HG02973 (cell line): ENCODE measurements around the gene GAS7.

Experiments used
- ATAC-seq: cut with Tn5 transposase; IDR thresholded peaks from one replicate; pipeline ENCODE4 v1.9.1; 2021; ENCODE audit warnings: moderate library complexity; ENCODE audit not compliant: unreplicated experiment

Gene GAS7

GRCh38 chr17:10201680-10202079 lies 3.3 kb upstream of the GAS7 start:
- ATAC-seq = no peak

DNA sequence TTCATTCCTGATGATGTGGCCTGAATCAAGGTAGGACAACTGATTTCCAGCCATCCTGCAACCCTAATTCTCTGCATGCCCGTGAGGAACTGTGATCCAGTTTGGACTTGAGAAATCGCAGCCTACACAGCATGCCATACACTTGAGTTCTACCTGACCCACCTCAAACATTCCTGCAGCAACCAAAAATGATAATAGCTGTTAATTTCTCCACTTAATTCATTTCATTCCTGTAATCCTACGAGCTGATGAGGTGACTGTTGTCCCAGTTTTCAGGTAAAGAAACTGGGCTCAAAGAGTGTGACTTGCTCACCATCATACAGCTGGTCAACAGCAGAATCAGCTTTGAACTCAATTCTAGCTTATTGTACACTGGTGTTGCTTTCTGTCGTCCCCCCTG lies 2.2 kb upstream of the GAS7 start:
- no peak for ATAC-seq

GRCh38 chr17:10200016-10200415 lies 1.6 kb upstream of the GAS7 start:
- no peak for ATAC-seq

- ATAC-seq = no peak
Measured at GRCh38 chr17:10197721-10198508, 491 bp downstream of the GAS7 start.

DNA sequence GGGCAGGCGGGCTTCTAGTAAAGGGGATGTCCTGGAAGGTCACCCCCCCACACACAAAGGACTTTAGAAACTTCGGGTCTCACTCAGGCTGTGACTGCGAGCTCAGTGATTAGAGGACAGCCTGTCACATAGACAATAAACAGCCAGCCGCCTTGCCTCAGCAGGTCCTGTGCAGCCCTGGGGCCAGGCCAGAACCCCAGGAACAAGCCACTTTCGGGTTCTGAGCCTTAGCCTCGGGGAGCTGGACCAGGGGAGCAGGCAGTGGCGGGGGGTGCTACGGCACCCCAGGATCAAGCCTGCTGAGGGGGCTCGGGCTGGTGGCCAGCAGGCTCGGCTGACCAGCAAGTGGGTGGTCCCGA lies 1.1 kb downstream of the GAS7 start:
- ATAC-seq = no peak

- no peak for ATAC-seq
Measured at GRCh38 chr17:10196941-10197340, 1.5 kb downstream of the GAS7 start.

- ATAC-seq = no peak
Measured at GRCh38 chr17:10196384-10196895, 2.0 kb downstream of the GAS7 start.

GRCh38 chr17:10195090-10195805 lies 3.2 kb downstream of the GAS7 start:
- no peak for ATAC-seq

DNA sequence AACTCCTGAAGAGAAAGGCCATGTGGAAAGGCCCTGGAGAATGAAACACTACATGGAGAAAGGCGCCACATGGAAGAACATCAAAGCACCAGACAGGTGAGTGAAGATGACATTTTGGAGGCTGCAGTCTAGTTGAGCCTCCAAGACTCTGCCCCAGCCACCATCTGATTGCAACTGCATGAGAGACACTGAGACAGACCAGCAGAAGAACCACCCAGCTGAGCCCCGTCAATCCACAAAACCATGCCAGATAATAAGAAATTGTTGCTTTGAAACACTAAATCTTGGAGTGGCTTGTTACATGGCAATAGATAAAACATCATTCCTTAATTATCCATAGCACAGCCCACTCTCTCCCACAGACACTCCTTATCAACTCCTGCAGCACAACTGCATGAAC lies 4.8 kb downstream of the GAS7 start:
- ATAC-seq = no peak

- ATAC-seq = no peak
Measured at GRCh38 chr17:10192972-10193371, 5.4 kb downstream of the GAS7 start.

DNA sequence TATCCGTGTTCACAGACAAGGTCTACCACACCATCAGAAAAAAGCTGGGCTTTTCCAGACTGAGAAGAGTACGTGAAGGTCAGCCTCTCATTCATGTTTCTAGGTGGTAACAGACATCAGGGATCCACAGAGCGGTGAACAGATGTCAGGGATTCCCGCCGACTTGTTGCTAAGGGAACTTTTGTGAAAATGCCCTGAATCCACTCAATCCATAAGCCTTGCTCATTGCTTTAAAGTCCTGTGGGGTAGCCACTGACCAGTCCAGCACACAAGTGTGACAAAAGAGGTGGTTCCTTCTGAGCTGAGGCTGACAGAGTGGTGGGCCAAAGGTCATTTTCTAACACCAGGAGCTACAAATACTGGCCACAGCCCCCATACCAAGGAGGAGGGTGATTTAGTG lies 5.9 kb downstream of the GAS7 start:
- ATAC-seq = no peak

GRCh38 chr17:10187456-10187855 lies 10.9 kb downstream of the GAS7 start:
- no peak for ATAC-seq

DNA sequence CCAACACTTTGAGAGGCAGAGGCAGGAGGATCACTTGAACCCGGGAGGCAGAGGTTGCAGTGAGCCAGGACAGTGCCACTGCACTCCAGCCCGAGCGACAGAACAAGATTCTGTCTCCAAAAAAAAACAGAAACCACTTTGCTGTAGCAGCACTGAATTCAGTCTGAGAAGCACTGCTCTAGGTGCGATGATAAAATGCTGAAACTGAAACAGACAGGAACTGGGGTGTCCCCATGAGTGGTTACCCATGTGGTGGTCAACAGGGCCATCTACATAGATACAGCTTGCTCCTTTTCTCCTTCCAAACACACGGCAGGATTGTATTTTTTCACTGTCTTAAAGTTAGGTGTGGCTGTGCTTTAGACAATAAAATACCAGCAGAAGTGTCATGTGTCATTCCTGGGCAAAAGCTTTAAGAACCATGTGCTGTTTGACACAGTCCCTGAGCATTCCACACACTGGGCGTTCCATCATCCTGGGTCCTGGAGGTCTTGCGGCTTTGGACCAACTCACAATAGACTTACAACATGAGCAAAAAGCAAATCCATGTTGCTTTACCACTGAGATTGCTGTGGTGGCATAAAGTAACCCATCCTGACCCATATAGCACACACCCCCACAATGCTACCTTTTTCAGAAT lies 11.5 kb downstream of the GAS7 start:
- no peak for ATAC-seq

DNA sequence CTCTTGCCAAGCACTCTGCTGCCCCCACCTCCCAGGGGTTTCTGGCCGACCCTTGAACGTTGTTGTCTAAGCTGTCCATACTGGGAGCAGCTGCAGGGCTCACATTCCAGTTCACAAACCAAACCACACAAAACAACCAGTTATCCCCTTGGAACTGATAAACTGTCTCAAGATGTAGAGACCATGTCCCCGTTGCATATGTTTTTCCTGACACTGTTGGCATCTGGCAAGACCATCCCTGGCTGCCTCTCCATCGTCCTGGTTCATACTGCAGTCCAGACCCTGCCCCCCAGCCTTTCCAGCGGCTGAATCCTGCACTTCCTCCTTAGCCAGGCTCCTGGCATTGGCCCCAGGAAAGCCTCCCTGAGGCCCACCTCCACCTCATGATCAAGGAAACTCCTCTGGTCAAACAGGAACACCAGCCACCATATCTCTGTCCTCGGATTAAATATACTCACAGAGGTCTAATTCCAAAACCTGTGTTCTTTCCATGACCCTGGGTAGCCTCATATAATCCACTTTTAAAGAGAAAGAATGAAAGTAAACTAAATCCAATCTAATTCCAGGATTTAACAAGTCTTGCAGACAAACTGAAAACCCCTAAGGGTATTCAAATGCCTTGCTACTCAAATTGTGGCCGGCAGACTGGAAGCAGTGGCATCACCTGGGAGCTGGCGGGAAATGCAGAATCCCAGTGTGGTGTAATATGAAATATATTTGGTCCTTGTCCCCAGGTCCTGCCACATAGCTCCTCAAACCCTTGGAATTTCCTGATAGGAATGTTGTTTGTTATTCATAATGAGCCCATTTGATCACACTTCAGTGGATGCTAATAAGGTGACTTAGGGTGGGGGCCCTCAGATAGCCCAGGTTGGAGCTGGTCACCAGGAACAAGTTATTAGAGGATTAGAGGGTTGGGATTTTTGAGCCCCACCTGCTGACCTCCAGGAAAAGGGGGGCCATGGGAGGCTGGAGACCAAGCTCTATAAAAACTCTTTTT lies 14.2 kb downstream of the GAS7 start:
- ATAC-seq = no peak

DNA sequence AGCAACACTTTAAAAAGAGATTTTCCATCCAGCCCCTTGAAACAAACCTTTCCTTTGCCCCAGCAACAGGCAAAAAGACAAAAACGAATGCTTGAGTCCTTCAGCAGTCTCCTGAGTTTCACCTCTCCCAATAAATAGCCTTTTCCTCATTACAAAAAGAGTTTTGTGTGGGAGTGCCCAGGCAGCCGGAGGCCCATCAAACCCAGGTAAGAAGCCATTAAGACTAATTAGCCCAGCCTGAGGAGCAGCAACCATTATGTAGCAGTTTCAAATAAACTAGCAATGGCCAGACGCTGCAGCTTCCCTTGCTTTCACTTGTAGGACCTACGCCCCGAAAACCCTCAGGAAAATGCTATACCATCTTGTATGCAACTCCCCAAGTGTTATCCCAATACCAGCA lies 15.6 kb downstream of the GAS7 start:
- no peak for ATAC-seq

GRCh38 chr17:10178506-10178991 lies 19.9 kb downstream of the GAS7 start:
- no peak for ATAC-seq

DNA sequence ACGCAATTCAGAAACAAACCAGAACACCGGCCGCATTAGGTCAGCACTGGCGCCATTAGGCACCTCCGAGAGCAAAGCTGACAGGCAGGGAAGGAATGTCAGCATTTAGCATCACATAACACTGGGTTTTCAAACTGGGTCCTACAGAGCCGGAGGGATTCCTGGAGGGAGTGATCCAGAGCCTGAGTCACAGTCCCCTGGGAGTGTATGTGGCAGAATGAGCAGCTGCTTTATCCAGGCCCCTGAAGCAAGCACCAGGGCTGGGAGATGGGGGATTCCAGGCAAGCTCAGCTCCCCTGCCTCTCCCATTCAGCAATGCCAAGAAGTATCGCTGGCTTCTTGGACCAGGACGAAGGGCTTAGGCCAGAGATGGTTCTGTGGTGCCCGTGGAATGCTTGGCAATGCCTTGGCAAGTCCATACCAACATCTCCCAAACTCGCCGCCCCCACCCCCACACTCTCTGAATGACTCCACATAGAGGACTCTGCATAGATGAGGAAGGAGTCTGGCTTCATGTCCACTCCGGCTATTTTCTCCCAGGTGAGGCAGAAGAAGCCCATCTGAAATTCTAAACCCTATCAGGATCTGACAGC lies 20.4 kb downstream of the GAS7 start:
- ATAC-seq = no peak

GRCh38 chr17:10177131-10177912 lies 21.1 kb downstream of the GAS7 start:
- no peak for ATAC-seq

- ATAC-seq = no peak
Measured at GRCh38 chr17:10173913-10174312, 24.5 kb downstream of the GAS7 start.
